GF-D8 (cell line): ENCODE data around the gene LRRC28.
"Not testable (repeated sequence)": the region's sequence is repeated elsewhere in the genome, so short reads cannot be mapped to it uniquely, and the experiment has no call there.

Experiments
- DNase-seq: peaks from one replicate; lab custom pipeline; 2025; lab: John Stamatoyannopoulos, UW

The LRRC28 gene

DNA sequence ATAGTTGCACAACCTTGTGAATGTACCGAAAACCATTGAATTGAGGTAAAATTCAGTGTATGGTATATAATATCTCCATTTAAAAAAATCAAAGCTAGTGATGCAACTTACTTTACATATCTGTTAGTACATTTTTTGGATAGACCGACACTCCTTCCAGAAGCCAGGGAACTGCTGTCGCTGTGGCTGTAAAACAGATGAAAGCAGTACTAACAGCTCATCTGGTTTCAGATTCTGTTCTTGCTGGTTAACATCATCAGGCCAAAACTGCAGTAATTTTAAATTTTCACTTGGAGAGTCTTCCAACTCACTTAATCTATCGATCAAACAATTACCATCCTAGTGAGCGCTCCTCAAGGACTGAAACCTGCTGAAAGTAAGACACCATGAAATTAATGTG is 145.1 kb downstream of the LRRC28 start:
- no peak for DNase-seq

DNA sequence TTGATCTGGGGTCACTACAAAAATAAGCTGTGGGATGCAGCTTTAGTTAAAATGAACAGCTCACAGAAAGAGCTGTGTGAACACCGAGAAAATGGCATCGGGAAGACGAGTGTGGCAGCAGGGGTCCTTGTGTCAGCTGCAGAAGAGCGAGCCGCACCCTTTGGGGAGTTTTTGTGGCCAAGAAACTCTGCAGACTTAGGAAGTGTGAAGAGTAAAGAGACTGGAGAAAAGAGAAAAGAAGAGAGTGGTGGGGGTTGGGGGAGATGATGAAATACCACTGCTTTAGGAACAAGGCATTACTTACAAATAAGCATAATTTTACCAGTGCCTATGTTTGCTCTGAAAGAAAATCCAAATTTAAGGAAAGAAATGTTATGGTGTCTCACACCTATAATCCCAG is 147.8 kb downstream of the LRRC28 start:
- DNase-seq: no peak

DNA sequence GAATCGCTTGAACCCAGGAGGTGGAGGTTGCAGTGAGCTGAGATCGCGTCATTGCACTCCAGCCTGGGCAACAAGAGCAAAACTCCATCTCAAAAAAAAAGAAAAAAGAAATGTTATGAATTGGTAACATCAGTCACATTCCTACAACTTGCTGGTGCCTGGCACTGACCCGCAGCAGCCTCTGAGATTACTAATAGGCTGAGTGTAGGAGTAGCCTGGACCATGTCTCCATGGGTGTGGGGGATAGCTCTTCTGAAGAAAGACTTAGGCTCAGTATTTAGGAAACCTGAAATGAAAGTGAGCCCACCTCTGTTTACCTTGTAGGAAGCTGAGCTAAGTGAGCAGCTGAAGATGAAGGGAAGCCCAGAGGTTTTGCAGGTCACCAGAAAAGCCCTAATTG is 148.3 kb downstream of the LRRC28 start:
- DNase-seq: no peak

DNA sequence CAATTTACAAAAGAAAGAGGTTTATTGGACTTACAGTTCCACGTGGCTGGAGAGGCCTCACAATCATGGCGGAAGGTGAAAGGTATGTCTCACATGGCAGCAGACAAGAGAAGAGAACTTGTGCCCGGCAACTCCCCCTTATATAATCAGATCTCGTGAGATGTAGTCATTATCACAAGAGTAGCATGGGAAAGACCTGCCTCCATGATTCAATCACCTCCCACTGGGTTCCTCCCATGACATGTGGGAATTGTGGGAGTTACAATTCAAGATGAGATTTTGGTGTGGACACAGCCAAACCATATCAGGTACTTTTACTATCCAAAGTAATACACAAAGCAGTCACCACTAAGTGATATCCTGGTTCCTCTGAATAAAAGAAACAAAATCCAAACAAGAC is 149.9 kb downstream of the LRRC28 start:
- not testable (repeated sequence) for DNase-seq

DNA sequence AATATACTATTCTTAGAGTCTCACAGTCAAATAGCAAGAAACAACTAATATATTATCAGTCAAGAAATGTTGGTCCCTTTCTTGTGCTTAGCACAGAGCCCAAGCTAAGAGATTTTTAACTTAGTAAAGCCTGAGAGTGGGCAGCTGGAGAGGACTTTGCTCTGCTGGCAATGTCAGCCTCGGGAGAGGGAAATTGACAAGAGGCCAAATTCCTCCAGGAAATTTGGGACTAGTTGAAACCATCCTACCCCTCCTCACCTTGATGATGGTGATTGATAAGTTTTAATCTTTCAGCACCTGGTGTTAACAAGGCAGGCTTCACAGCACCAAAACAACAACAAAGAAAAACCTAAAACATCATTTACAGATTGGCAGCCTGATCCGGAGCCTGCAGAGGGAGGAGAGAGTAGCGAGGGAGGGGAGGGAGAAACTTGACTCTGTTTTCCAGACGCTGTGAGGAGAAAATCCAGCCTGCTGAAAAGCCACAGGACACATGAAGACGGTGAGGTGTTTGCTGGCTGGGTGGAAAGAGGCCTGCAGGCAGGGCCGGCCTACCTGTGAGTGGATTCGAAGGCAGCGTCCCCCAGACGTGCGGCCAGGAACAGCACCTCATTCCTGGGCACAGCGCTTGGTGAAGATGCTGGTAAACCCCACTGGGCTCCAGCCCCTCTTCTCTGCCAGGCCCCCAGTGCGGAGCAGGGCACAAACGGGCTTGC is 150.9 kb downstream of the LRRC28 start:
- DNase-seq: no peak

DNA sequence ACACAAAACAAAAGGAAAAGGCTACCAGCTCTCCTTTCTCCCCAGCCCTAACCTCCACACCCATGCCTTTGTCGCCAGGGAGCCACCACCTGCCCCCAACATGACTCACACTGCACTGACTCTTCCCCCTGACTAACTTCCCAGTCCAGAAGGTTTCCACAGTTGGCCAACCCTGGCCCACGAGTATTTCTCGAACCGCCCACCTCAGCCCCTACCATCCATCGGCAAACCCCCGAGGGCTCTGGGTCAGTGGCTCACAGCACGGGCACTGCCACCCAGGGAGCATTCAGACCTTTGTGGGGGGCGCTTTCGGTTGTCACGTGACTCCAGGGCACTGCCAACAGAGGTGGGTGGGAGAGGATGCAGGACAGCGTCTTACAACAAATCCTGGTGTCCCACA is 152.3 kb downstream of the LRRC28 start:
- no peak for DNase-seq

DNA sequence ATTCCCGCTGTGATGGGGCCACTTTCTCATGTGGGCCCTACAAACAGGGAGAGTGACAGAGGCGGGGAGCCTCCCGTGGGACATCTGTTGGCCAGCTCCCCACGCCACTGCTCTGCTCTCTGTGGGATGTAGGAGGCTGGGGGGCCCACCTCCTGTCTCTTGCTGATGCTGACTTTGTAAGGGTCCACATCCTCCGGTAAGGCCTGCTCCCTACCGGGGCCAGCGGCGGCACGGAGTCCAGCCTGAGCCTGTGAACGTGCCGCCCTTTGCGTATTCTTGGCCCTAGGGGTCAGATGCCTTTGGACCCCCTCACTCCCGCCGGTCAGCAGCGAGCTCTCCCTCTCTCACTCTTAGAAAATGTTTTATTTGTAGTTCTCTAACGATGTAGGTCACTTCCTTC is 153.2 kb downstream of the LRRC28 start:
- DNase-seq: no peak

DNA sequence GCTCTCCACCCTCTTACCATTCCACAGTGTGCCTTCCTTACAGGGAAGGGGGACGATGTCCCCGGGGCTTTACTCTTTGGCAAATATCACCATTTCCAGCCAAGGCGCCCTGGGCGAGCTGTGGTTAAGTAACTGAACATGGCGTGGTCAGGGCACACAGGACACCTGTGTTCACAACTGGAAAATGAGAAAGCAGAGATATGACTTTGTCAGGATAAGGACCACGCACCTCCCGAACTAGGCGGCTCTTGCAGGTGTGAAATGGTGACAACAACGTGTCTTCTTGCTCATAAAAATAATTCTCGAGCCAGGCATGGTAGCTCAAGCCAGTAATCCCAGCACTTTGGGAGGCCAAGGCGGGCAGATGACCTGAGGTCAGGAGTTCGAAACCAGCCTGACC is 154.8 kb downstream of the LRRC28 start:
- no peak for DNase-seq

DNA sequence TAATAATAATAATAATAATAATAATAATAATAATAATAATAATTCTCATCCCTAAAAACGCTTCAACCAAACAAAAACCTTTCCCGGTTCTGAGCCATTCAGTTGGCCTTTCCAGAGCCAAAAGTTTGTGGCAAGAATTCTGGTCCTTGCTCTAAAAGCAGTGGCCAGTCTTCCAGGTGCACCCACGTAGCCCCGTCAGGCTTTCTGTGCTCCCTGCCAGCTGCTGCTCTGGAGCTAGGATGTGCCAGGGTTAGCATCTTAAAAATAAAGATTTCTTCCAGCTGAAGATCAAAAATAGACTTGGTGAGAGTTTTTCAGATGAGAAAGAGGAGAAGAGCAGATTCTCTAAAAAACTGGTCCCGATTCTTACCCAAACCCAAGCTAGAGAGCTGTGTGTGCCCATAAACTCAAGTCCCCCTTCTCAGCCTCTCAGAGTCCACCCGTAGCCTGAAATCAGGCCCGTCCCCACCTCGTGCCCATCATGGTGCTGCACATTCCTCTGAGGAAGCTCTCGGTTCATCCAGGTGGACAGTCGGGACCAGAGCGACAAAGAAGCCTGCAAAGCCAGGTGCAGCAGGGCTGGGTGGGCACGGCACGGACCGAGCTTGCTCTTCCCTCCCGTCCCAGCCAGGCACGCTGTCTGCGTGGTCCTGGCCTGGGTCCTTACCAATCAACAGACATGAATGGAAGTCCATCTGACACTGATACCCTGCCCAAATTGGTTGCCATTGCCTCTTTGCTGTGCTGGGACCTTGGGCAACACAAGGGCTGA is 155.6 kb downstream of the LRRC28 start:
- DNase-seq: no peak

DNA sequence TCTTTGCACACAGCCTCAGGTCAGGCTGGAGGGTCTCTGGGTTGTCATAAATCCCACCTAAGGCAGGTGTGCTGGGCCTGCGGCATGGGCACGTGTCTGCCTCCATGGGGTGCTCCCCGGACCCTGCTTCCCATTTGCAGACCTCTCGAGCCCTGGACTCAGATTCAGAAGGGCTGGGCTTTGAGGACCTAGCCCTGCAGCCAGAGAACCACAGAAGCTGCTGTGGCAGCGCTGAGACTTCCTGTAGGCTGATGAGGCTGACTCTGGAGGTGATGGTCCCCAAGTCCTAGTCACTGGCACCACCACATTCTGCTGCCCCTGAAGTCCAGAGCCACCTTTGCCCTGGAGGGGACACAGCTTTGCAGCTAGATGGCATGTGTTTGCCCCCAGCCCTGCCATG is 156.4 kb downstream of the LRRC28 start:
- DNase-seq: no peak

DNA sequence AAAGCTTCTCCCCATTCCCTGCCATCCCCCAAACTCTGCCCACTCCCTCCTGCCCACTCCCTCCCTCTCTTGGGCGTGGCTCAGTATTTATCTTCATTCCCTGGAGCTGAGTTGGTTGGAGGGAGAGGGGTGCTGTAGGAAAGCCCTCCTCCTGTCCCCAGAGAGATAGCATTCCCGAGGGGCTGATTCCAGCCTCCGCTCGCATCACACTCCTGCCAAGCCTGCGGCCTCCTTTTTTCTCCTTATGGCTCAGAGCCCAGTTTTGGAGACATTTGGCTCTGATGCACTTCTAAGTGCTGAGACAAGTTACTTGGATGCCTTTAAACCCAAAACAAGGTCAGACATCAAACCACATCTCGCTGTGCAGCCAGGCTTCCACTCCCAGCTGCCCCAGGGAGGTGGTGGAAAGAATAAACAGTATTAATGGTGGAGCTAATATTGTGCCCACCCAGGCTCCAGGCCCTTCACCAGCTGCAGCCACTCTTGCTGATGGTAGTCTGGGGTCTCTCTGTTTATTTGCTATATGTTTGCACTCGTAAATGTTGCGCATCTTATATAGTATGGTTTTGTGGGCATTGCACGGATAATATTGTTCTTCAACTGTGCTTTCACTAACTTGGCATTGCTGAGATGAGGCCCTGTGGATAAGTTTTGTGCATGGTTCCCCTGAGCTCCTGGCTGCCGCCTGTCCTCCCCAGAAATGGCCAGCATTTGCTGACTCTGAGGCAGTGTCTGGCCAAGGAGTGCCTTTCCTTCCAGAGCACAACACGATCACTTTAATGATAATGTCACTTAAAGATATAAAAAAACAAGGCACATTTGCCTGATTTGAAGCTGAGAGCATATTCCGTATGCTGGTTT is 157.2 kb downstream of the LRRC28 start:
- no peak for DNase-seq

DNA sequence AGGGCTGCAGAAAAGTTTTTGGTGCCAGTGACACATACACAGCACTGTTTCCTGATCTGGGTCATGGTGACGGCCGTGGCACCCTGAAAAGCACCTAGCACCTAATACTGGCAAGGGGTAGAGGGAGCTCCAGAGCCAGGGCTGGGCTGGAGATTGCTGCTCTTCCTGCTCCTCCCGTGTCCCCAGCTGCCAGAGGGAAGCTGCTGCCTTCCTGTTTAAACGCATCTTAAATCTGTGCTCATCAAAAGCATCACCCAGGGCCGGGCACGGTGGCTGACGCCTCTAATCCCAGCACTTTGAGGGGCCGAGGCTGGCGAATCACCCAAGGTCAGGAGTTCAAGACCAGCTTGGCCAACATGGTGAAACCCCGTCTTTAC is 157.8 kb downstream of the LRRC28 start:
- peak; percentile 14 for DNase-seq

DNA sequence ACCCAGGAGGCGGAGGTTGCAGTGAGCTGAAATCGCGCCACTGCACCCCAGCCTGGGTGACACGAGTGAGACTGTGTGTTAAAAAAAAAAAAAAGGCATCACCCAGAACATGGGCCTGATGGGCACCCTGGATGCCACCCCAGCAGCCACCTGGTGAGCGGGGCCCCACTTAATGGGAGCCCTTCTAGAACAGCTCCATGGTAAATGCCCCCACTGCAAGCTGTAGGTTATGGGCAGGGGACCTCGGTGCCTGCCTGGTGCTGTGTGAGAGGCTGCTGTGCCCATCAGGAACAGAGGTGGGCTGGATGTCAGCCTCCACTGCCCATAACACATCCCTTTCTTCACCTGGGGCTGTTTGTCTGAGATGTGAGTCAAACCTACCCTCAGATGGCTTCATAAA is 158.3 kb downstream of the LRRC28 start:
- DNase-seq: no peak

DNA sequence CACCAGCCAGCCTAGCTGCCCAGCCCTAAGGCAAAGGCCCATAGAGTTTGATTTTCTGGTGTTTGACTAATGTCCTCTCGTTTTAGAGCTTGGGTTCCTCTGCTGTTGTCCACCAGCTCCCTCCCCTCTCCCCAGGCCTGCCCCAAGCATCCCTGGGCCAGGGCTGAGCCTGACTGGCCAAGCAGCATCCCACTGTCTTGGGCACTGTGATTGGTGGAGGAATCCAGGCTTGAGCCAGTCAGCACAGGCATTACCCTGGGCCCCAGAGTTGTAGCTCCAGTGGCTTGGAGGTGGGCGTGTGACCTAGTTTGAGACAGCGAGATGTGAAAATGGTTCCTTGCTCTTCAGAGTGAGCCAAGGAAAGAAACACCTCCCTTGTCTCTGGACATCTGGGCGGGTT is 159.2 kb downstream of the LRRC28 start:
- no peak for DNase-seq

DNA sequence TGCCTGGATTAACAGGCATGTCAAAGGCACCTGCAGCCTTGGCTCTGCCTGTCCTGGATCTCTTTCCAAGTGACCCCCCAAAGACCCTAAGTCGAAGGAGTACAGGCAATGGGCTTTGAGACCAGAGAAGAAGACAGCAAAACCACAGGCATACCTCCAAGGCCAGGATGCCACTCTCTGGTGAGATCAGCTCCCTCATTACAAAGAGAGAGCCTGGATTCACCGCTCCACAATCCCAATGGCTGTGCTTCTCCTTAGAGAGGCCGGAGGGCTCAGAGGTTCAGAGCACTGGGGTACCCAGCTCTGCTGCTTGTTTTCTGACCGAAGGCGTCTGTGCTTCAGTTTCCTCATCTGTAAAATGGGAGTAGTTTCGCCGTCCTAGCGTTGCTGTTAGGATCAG is 160.0 kb downstream of the LRRC28 start:
- DNase-seq: no peak

DNA sequence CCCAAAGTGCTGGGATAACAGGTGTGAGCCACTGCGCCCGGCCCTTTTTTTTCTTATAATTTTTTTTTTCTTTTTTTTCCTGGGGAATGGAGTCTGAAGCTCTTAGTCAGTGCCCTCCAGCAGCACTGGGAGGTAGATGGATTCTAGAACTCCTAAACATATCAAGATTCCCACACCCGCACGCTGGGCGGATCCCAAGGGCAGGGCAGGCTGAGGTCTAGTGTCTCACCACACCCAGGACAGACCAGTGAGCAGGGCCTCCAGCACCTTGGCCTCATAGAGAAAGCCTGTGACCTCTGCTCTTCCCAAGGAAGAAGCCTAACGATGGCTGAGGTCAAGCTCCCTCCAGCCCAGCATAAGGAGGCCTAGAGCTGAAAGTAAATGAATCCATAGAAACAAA is 160.8 kb downstream of the LRRC28 start:
- no peak for DNase-seq

DNA sequence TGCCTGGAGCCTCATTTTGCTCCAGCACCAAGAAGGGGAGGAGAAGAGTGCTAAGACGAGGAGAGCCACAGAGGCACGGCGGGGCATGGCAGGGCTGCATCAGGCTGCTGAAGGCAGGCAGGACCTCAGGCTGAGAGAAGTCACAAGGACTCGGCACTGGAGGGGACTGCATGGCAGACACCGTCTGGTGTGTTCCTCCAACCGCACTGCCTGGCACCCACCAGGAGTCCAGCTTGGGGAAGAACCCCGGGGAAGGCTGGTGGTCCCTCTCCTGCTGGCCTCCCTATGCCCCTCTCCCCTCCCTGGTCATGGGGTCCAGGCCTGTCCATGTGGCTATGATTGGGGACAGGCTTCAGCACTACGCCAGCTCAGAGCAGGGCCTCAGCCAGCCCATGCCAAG is 161.3 kb downstream of the LRRC28 start:
- DNase-seq: no peak

DNA sequence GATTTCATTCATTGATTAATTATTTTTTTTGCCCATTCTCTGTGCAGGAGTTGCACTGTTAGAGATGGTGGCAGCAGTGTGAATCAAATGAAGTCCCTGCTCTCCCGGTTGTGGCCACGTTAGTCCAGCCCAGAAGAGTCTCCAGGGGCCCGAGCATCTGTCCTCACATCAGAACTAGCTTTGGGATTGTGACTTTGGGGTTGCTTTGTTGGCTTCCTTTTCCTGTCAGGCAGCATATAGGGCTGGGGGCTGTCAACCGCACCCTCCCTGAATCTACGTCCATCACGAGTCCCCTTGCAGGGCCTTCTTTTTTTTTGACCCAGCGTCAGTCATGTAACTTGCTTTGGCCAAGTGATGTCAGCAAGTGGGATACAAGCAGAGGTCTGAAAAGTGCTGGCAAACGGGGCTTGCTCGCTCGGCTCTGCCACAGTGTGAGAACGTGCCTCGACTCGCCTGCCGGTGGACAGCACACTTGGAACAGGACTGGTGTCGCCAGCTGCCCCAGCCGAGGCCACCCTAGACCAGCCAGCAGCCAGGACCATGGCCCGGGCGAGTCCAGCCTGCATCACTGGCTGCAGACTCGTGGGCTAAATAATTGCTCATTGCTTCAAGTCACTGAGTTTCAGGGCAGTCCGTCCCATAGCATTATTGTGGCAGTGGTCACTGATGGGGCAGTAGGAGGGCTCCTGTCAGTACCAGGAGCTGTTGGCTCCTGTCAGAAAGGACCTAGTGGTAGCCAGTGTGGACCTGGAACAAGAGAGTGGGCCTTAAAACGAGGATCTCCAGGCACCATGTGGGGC is 162.9 kb downstream of the LRRC28 start:
- no peak for DNase-seq

DNA sequence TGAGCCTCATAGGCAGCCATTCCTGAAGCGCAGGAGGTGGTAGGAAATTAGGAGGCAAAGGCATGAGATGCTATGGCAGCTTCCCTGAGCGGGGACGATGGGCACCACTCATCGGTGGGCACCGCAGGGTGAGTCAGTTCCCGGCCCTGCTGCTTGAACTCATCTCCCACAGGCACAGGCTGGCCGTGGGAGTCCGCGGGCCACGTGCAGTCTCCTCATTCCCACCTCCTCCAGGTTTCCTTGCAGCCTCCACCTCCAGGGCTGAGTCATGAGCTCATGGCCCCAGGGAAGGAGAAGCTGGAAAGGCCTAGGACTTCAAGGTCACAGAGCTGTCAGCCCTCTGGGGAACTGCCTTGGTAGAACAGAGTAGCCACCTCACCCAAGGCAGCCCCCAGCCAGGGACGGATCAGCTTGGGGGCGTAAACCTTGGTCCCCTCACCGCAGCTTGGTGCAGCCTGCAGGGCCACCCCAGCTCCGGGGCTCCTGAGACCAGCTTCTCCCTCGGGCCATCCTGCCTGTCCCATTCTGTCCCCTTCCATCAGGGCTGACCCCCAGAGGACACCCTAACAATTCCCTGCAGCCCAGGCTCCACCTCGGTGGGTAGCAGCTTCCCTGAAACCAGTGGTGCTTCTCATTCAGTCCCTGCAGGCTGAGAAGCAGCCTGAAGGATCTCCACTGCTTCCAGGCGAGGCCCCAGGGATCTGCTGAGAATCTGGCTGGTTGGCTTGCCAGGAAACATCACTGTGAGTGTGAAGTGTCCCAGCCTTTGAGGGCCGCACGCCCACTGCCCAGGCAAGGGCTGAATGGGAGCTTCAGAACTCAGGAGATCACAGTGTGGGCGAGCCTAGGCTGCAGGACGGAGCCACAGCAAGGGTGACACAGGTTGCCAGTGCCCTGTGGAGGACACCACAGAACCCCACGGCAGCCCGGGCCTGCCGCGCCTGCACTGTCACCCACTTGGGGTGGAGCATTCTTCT is 163.8 kb downstream of the LRRC28 start:
- no peak for DNase-seq
